Glutamatergic neuron (in vitro differentiated cells): ENCODE measurements around the gene NR2F1-AS1. TPM values are rescaled to one million over a fixed set of nuclear protein-coding genes. Genes with fewer than 3 reads are reported as not detected.

ENCODE experiments used
- DNase-seq: peaks from one replicate; pipeline ENCODE4 v3.0.0; 2022
- H3K27ac Mint-ChIP-seq: one replicate; pipeline ENCODE4 v1.8.0; 2020; ENCODE audit warnings: mild to moderate bottlenecking, mixed read lengths, inconsistent platforms; ENCODE audit not compliant: unreplicated experiment
- H3K27me3 Mint-ChIP-seq: one replicate; pipeline ENCODE4 v1.8.0; 2020; ENCODE audit warnings: mild to moderate bottlenecking, moderate library complexity, mixed read lengths, inconsistent platforms; ENCODE audit not compliant: unreplicated experiment
- H3K36me3 Mint-ChIP-seq: one replicate; pipeline ENCODE4 v1.8.0; 2020; ENCODE audit warnings: mild to moderate bottlenecking, mixed read lengths, inconsistent platforms; ENCODE audit not compliant: unreplicated experiment
- H3K4me1 Mint-ChIP-seq: one replicate; pipeline ENCODE4 v1.8.0; 2020; ENCODE audit warnings: mild to moderate bottlenecking, low read depth, mixed read lengths, inconsistent platforms; ENCODE audit not compliant: unreplicated experiment
- H3K4me3 Mint-ChIP-seq: one replicate; pipeline ENCODE4 v1.8.0; 2020; ENCODE audit warnings: mild to moderate bottlenecking, mixed read lengths, inconsistent platforms; ENCODE audit not compliant: unreplicated experiment
- H3K9me3 Mint-ChIP-seq: one replicate; pipeline ENCODE4 v1.8.0; 2020; ENCODE audit warnings: mild to moderate bottlenecking, moderate library complexity, mixed read lengths, inconsistent platforms; ENCODE audit not compliant: unreplicated experiment
- CTCF ChIP-seq: fragments of 200-600 bp; sonication (generic); IDR thresholded peaks from one replicate; pipeline ENCODE4 v1.5.0; 2021; ENCODE audit not compliant: partially characterized antibody, unreplicated experiment
- total RNA-seq: library from RNA; stranded (reverse); fragmentation: NEBNext Ultra II Directional; extraction: Animal tissue kit (Norgen Biotek cat#: 25700); gene quantifications from one replicate; pipeline ENCODE4 v1.2.1, GENCODE V29; 2021; ENCODE audit not compliant: unreplicated experiment

NR2F1-AS1 gene
- total RNA-seq, 1 donor from 2014 or later, result 0.39 TPM

DNA sequence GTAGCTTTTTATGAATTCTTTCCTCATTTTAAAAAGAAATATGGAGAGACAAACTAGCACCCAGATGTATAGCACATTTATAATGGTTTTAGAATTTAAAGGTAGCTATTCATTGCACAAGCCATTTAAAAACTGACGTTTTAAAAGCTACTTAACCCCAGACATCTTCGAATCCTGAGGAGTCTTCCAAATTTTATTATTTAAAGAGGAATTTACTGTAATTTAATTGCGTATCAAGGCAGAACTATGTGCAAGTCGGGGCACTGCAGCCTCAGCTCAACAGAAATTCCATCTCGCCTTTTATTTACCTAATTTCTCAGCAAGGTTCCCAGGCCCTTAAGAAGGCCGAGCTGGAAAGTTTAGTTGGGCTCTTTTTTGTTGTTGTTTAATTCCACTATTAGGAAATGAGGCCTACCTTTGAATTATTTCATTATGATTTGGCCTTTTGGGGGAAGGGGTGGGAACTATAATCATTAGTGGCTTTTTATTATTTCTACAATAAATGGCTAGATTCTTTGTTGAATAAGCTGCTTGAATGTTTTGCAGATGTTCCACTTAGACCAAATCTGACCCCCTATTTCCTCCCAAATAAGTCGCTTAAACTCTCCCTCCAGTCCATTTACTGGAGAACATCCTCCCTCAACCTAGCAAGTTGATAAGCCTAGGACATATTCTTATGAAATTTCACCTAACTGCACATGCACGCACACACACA lies 22.2 kb upstream of the NR2F1-AS1 start:
- TF ChIP-seq CTCF, result no peak
- Mint-ChIP-seq H3K4me3 (peak overlapping the region; percentile 76), H3K36me3 (no peaks in the 10 kb centered on the region), H3K27me3 (peaks cover 36% of the 10 kb centered on the region), H3K9me3 (peaks cover 11% of the 10 kb centered on the region), H3K27ac (peak overlapping the region; percentile 53), H3K4me1 (peaks cover 3% of the 10 kb centered on the region)
- DNase-seq, result no peak

- Mint-ChIP-seq H3K9me3 (peaks cover 15% of the 10 kb centered on the region), H3K27ac (peak overlapping the region; percentile 44), H3K4me1 (peaks cover 2% of the 10 kb centered on the region), H3K4me3 (peak overlapping the region; percentile 53), H3K36me3 (no peaks in the 10 kb centered on the region), H3K27me3 (peaks cover 32% of the 10 kb centered on the region)
- DNase-seq, result peak; percentile 46
- TF ChIP-seq CTCF, result no peak
These were observed 21.4 kb upstream of the NR2F1-AS1 start for GRCh38 chr5:93602241-93603077.

DNA sequence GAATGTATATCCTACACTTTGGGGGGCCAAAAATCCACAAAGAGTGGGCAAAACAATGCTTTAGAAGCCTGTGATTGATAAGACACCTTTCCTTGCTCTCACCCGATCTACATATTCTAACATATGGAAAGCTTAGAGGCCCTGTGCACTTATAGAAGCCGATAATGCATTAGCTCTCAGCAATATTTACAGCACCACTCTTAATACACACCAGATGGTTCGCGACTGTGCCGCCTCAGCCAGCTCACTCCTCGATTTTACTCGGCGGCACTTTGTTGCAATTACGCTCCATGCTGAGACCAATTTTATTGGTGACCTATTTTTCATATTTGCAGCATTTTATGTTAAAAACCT lies 20.8 kb upstream of the NR2F1-AS1 start:
- H3K27me3 Mint-ChIP-seq, result peaks cover 31% of the 10 kb centered on the region
- peaks cover 15% of the 10 kb centered on the region for H3K9me3 Mint-ChIP-seq
- no peak for TF ChIP-seq CTCF
- peak overlapping the region; percentile 44 for H3K27ac Mint-ChIP-seq
- H3K4me1 Mint-ChIP-seq, result peaks cover 2% of the 10 kb centered on the region
- peak; percentile 39 for DNase-seq
- H3K4me3 Mint-ChIP-seq, result peak overlapping the region; percentile 53
- no peaks in the 10 kb centered on the region for H3K36me3 Mint-ChIP-seq

DNA sequence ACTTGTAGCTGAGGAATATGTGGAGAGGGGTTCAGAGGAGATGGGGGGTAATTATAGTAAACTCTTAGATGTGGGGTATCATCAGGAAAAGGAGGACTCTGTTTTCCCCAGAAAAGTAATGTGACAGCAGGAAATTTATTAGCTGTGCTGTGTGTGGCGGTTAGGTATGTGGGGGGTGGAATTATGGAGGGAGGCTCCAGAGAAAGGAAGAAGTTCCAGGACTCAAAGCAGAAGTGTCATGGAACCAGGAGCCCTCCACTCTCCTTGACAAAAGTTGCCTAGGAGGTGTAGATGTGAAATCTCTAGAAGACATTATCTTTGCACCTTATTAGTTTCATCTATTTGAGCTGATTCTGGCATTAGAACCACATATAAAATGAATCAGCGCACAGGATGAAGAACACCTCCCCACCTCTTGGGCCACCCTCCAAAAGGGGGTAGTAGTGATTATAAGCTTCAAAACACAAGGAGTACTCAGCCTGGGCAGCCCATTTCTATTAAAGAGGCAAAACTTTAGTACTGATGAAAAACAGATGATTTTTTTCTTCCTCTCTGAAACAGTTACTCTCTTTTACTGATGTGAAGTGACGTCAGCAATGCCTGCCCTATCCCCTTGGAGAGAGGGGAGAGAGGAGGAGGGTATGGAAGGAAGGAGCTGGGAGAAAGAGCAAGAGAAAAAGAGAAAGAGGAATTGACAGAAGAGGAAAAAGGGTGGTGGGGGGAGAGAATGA lies 20.2 kb upstream of the NR2F1-AS1 start:
- H3K27me3 Mint-ChIP-seq, result peaks cover 35% of the 10 kb centered on the region
- H3K27ac Mint-ChIP-seq, result peak overlapping the region; percentile 44
- peak overlapping the region; percentile 53 for H3K4me3 Mint-ChIP-seq
- peaks cover 2% of the 10 kb centered on the region for H3K4me1 Mint-ChIP-seq
- DNase-seq, result no peak
- H3K36me3 Mint-ChIP-seq, result no peaks in the 10 kb centered on the region
- peaks cover 15% of the 10 kb centered on the region for H3K9me3 Mint-ChIP-seq
- TF ChIP-seq CTCF, result no peak
